ENCODE data around the gene VARS1. TPM values are rescaled to one million over a fixed set of nuclear protein-coding genes. Genes with fewer than 3 reads are reported as not detected.

Gene VARS1
- total RNA-seq, 2 experiments from 2014 or later, result 68.2 to 75.3 TPM

DNA sequence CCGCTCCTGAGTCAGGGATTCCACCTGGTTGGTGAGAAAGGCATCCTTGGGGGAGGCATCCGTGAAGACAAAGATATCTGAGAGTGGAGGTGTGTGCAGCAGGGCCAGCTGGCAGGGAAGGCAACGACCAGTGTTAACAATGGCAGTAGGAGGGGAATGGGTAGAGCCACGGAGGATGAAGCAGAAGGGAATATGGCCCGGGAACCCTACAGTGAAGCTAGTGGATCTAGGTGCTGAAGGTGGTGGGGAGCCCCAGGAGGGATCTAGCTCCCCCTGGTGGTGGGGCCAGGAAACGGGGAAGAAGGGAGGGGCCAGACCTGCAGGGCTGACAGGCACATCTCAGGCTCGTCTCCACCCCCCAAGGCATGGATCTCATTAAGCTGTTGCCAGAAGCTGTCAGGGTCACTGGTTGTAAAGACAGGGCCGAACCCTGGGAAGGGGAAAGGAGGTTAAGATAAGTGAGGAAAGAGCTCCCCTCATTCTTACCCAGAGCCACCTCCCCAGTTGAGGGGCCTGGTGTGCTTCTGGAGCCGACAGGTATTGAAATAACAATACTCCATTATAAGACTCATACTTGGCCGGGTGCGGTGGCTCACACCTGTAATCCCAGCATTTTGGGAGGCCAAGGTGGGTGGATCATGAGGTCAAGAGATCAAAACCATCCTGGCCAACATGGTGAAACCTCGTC lies 25.7 kb downstream of the VARS1 start:
- Mint-ChIP-seq H3K27me3 (no peaks in the 10 kb centered on the region), H3K4me3 (no peak overlapping the region), H3K27ac (peak overlapping the region; percentile 6), H3K9me3 (no peaks in the 10 kb centered on the region), H3K36me3 (peaks cover 17% of the 10 kb centered on the region), H3K4me1 (peaks cover 23% of the 10 kb centered on the region)
- ATAC-seq (ENCODE audit: low read depth), result peak; percentile 82
- peak; percentile 86 for DNase-seq
- POLR2A ChIA-PET, result interaction anchor here (0.7 to 4.9 kb wide), 11 partner anchors 11 to 89 kb away, joined by 3 to 57 read pairs (median 3); partner anchors contain the start of genes ABHD16A, CLIC1, DDAH2 and LSM2

GRCh38 chr6:31768363-31769257 lies 26.9 kb downstream of the VARS1 start:
- no peak for DNase-seq
- POLR2A ChIA-PET, result interaction anchor here (4.9 kb wide), 1 partner anchor 31 kb away, joined by 57 read pairs; the partner anchor contains the start of genes CLIC1 and MSH5
- no peak for ATAC-seq (ENCODE audit: low read depth)
- peaks cover 23% of the 10 kb centered on the region for H3K36me3 Mint-ChIP-seq
- H3K4me1 Mint-ChIP-seq, result peaks cover 27% of the 10 kb centered on the region
- H3K27ac Mint-ChIP-seq, result no peak overlapping the region
- no peak overlapping the region for H3K4me3 Mint-ChIP-seq
- H3K27me3 Mint-ChIP-seq, result no peaks in the 10 kb centered on the region
- H3K9me3 Mint-ChIP-seq, result no peaks in the 10 kb centered on the region

DNA sequence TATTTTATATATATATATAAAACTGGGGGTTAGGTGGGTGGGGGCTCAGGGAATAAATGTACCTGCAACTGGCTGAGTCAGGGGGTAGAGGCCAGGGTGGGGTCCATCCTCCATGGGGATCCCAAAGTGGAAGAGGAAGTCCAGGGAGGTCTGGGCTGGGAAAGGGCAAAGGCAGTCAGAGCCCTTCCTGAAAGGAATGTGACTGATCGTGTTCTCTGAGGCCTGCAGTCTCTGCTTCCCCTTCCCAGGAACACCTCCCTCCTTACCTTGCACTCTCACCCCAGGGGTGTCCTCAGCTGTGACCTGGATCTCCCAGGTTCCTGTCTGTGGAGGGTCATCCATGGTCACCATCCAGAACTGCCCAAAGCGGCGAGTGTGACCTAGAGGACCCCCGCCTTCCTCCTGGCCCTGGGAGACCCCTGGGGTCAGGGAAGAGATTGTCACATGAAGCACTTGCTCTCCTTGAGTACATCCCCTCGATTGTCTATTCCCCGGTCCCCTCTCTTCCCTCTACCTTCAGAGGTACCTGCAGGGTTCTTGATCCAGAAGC lies 28.4 kb downstream of the VARS1 start:
- no peaks in the 10 kb centered on the region for H3K27me3 Mint-ChIP-seq
- no peak overlapping the region for H3K27ac Mint-ChIP-seq

DNA sequence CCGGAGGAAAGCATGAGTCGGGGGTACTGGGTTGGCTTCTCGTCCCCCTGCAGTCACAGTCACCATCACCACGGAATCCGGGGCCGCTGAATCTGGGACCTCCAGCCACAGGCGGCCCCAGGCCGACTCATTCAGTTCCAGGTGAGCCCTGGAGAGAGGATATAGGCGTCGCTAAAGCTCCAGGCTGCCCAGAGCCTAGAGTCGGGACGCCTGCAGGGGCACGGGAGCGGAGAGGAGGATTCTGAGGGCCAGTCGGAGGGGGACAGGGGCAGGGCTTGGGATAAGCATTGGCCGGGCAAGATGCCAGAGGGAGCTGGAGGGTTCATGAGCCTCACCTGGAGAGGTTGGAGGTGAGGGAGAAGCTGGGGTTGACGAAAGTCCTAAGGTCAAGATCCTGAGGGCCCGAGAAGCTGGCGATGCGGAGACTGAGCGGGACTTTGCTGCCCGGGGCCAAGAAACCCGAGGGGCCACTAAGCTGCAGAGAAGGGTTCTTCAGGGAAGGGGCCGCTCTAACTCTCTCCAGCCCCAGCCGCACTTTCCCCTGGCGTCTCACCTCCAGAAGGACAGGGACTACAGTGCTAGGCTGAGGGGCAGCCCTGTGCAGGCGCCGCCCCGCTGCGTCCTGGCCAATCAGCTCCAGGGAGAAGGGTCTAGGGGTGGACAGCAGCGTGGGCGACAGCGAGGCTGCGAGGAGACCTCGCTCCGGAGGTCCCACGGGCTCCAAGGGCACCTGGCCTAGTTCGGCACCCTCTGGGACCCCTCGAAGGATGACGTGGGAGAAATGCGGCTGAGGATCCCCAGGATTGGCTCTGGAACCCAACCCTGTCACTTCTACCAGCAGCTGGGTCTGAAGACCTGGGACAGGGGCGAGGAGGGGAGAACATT lies 29.4 kb downstream of the VARS1 start:
- ATAC-seq (ENCODE audit: low read depth), result no peak
- POLR2A ChIA-PET, result interaction anchor here (1.0 kb wide), 2 partner anchors 27 to 31 kb away, joined by 3 read pairs; partner anchors contain the start of gene MSH5
- no peaks in the 10 kb centered on the region for H3K27me3 Mint-ChIP-seq
- no peaks in the 10 kb centered on the region for H3K9me3 Mint-ChIP-seq
- no peak overlapping the region for H3K27ac Mint-ChIP-seq
- no peak for DNase-seq
- peaks cover 25% of the 10 kb centered on the region for H3K36me3 Mint-ChIP-seq
- H3K4me1 Mint-ChIP-seq, result peaks cover 22% of the 10 kb centered on the region
- no peak overlapping the region for H3K4me3 Mint-ChIP-seq

More for the DNA sequence above, 28.4 kb downstream of the VARS1 start:
- POLR2A ChIA-PET, result interaction anchor here (0.7 kb wide), 1 partner anchor 28 kb away, joined by 4 read pairs; no protein-coding TSS in a partner anchor
- ATAC-seq (ENCODE audit: low read depth), result no peak
- Mint-ChIP-seq H3K9me3 (no peaks in the 10 kb centered on the region), H3K4me3 (no peak overlapping the region), H3K4me1 (peaks cover 23% of the 10 kb centered on the region), H3K36me3 (peaks cover 25% of the 10 kb centered on the region)
- DNase-seq, result no peak

GRCh38 chr6:31765559-31765909 lies 30.0 kb downstream of the VARS1 start:
- ATAC-seq (ENCODE audit: low read depth) (no peak), DNase-seq (no peak)
- Mint-ChIP-seq H3K4me3 (no peak overlapping the region), H3K27ac (no peak overlapping the region), H3K36me3 (peaks cover 29% of the 10 kb centered on the region), H3K4me1 (peaks cover 21% of the 10 kb centered on the region), H3K27me3 (no peaks in the 10 kb centered on the region), H3K9me3 (no peaks in the 10 kb centered on the region)
- POLR2A ChIA-PET, result interaction anchor here (1.0 kb wide), 2 partner anchors 26 to 32 kb away, joined by 3 read pairs; partner anchors contain the start of gene MSH5

GRCh38 chr6:31764198-31764597 lies 31.4 kb downstream of the VARS1 start:
- POLR2A ChIA-PET, result interaction anchor here (0.5 to 1.3 kb wide), 4 partner anchors 25 to 65 kb away, joined by 3 read pairs; partner anchors contain the start of genes CLIC1 and MSH5
- Mint-ChIP-seq H3K27me3 (no peaks in the 10 kb centered on the region), H3K4me1 (peaks cover 18% of the 10 kb centered on the region), H3K9me3 (no peaks in the 10 kb centered on the region), H3K4me3 (no peak overlapping the region), H3K27ac (no peak overlapping the region), H3K36me3 (peaks cover 34% of the 10 kb centered on the region)
- DNase-seq (no peak), ATAC-seq (ENCODE audit: low read depth) (no peak)

- H3K4me1 Mint-ChIP-seq, result peaks cover 18% of the 10 kb centered on the region
- H3K27ac Mint-ChIP-seq, result peak overlapping the region; percentile 67
- POLR2A ChIA-PET, result interaction anchor here (1.3 kb wide), 2 partner anchors 27 to 34 kb away, joined by 3 read pairs; partner anchors contain the start of gene CLIC1
Observed at GRCh38 chr6:31763619-31763940, 32.0 kb downstream of the VARS1 start.

DNA sequence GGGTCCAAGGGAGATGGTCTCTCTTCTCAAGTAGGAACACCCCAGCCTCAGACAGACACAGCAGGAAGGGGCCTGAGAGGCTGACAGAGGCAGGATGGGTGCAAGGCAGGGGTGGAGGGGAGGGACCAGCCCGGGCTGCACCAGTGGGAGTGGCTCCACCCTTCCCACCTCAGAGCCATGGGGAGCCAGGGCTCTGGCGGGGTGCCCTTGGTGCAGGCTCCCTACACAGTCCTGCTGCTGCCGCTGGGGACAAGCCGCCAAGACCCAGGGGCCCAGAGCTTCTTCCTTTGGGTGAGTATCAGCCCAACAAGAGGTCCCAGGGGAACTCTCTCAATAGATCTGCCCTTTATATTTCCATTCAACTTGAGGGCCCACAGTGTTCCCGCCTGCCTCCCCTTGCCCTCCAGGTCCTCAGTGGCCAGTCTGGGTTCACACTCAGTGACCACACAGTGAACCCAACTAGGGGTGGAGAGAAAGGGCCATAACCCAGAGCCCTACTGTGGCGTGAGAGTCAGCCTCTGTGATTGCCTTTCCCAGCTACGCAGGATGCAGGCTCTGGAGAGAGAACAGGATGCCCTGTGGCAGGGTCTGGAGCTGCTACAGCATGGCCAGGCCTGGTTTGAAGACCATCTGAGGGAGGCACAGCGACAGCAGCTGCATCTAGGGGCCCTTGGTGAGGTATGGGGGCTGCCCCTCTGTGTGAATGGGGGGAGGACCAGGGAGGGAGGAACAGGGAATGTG lies 32.5 kb downstream of the VARS1 start:
- POLR2A ChIA-PET, result interaction anchor here (1.3 kb wide), 2 partner anchors 27 to 33 kb away, joined by 3 read pairs; partner anchors contain the start of gene CLIC1
- Mint-ChIP-seq H3K4me3 (no peak overlapping the region), H3K9me3 (no peaks in the 10 kb centered on the region), H3K36me3 (peaks cover 31% of the 10 kb centered on the region), H3K4me1 (peaks cover 16% of the 10 kb centered on the region), H3K27me3 (no peaks in the 10 kb centered on the region), H3K27ac (no peak overlapping the region)
- ATAC-seq (ENCODE audit: low read depth), result no peak
- DNase-seq, result no peak

More at GRCh38 chr6:31763619-31763940, 32.0 kb downstream of the VARS1 start:
- Mint-ChIP-seq H3K27me3 (no peaks in the 10 kb centered on the region), H3K9me3 (no peaks in the 10 kb centered on the region), H3K36me3 (peaks cover 34% of the 10 kb centered on the region), H3K4me3 (no peak overlapping the region)
- no peak for DNase-seq
- no peak for ATAC-seq (ENCODE audit: low read depth)

GRCh38 chr6:31762356-31762755 lies 33.2 kb downstream of the VARS1 start, which contains the start of gene SAPCD1:
Gene SAPCD1, plus strand, starts transcription at chr6:31762656. Its CDS starts 399 bp downstream, at chr6:31763055.
- peaks cover 26% of the 10 kb centered on the region for H3K36me3 Mint-ChIP-seq

GRCh38 chr6:31761343-31761742 lies 34.2 kb downstream of the VARS1 start:
- POLR2A ChIA-PET, result interaction anchor here (0.5 kb wide), 1 partner anchor 9 kb away, joined by 5 read pairs; no protein-coding TSS in a partner anchor
- Mint-ChIP-seq H3K4me3 (no peak overlapping the region), H3K27ac (no peak overlapping the region), H3K36me3 (peaks cover 24% of the 10 kb centered on the region), H3K27me3 (no peaks in the 10 kb centered on the region), H3K4me1 (peaks cover 13% of the 10 kb centered on the region), H3K9me3 (no peaks in the 10 kb centered on the region)
- DNase-seq (no peak), ATAC-seq (ENCODE audit: low read depth) (no peak)

More at GRCh38 chr6:31762356-31762755, 33.2 kb downstream of the VARS1 start, which contains the start of gene SAPCD1:
- H3K9me3 Mint-ChIP-seq, result no peaks in the 10 kb centered on the region
- peak within 1 kb of the TSS; percentile 67 for H3K27ac Mint-ChIP-seq
- H3K27me3 Mint-ChIP-seq, result no peaks in the 10 kb centered on the region
- H3K4me1 Mint-ChIP-seq, result peaks cover 13% of the 10 kb centered on the region
- POLR2A ChIA-PET, result no interaction called here
- no peak within 1 kb of the TSS for H3K4me3 Mint-ChIP-seq
- DNase-seq (no peak), ATAC-seq (ENCODE audit: low read depth) (no peak)

- peaks cover 24% of the 10 kb centered on the region for H3K36me3 Mint-ChIP-seq
- DNase-seq (no peak), ATAC-seq (ENCODE audit: low read depth) (no peak)
- H3K4me1 Mint-ChIP-seq, result peaks cover 13% of the 10 kb centered on the region
- H3K4me3 Mint-ChIP-seq, result no peak overlapping the region
- H3K27me3 Mint-ChIP-seq, result no peaks in the 10 kb centered on the region
- peak overlapping the region; percentile 56 for H3K27ac Mint-ChIP-seq
- no peaks in the 10 kb centered on the region for H3K9me3 Mint-ChIP-seq
- POLR2A ChIA-PET, result interaction anchor here (0.5 kb wide), 1 partner anchor 10 kb away, joined by 5 read pairs; no protein-coding TSS in a partner anchor
Observed at GRCh38 chr6:31760790-31761189, 34.8 kb downstream of the VARS1 start.

Measured in activated naive CD8-positive, alpha-beta T cell treated with anti-CD3 and anti-CD28 coated beads, Interleukin-2, amount 10 ng/mL, durations not matched to agents 7 days and 5 days (primary cell).